Activated naive CD4-positive, alpha-beta T cell treated with anti-CD3 and anti-CD28 coated beads, Interleukin-2, amount 50 U/mL, for 16 hours (primary cell): ENCODE results near the gene NRP1.
"Not testable (repeated sequence)": the region's sequence is repeated elsewhere in the genome, so short reads cannot be mapped to it uniquely, and the experiment has no call there.

Experiments used
- DNase-seq: peaks from one replicate; pipeline ENCODE4 v3.0.0-alpha.2; 2020

NRP1 gene

DNA sequence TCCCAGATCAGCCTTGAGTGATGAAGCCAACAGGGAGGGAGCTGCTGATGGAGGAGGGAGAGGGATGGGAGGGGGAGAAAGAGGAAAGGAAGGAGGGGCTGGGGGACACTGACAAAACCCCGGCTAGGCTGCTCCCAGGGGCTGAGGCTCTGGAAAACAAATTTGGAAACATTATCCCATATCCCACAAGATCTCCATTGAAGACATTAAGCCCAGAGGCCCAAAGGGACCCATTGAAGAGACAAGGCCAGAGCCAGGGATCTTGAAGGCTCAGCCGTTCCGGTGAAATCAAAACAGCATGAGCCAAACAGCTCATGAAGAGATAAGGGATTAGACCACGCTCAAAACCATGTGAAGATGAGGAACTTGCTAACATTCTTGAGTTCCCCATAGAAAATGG, 192.2 kb downstream of the NRP1 start:
- no peak for DNase-seq

GRCh38 chr10:33141251-33141650, 193.2 kb downstream of the NRP1 start:
- DNase-seq = no peak

GRCh38 chr10:33139181-33139646, 195.3 kb downstream of the NRP1 start:
- peak; percentile 56 for DNase-seq

DNA sequence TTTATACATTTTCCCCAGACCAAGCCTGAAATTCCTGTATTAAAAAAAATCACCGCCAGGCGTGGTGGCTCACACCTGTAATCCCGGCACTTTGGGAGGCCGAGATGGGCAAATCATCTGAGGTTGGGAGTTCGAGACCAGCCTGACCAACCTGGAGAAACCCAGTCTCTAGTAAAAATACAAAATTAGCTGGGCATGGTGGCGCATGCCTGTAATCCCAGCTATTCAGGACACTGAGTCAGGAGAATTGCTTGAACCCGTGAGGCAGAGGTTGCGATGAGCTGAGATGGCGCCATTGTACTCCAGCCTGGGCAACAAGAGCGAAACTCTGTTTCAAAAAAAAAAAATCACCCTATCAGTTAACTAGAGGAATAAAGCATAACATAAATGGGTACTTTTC, 195.8 kb downstream of the NRP1 start:
- DNase-seq = not testable (repeated sequence)

GRCh38 chr10:33137356-33138005, 197.0 kb downstream of the NRP1 start:
- no peak for DNase-seq

DNA sequence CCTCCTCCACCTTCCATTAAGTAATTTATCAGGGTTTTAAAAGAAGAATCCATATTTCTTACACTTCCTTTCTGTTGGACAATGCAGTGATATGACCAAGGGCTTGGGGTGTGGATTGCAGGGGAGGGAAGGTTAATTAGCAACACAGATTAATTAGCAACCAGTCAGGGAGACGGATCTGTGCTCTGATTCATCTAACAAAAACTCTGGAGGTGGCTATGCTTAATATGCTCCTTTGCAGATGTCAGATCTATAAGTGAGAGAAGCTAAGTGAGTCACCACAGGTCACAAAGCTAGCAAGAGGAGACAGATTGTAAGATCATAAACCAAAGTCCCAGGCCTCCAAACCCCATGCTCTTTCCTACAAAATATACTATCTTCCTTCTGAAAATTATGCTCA, 197.7 kb downstream of the NRP1 start:
- no peak for DNase-seq

DNA sequence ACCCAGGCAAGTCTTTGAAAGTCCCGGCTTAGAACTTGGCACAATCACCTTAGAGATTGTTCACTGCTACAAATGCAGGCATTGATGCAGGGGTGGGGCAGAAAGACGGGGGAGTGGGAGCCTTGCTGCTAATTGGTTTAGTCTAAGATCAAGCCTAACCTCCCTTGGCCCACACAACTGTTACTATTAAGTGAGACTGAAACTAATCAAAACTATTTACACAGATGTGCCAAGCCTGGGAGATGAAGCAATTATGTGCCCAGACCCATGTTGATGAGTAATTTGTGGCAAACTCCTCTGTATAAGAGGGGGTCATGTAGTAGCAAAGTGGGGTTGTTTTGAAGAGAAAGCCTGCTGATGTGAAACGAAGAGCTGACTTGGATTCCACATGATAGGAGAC, 198.2 kb downstream of the NRP1 start:
- peak; percentile 24 for DNase-seq

DNA sequence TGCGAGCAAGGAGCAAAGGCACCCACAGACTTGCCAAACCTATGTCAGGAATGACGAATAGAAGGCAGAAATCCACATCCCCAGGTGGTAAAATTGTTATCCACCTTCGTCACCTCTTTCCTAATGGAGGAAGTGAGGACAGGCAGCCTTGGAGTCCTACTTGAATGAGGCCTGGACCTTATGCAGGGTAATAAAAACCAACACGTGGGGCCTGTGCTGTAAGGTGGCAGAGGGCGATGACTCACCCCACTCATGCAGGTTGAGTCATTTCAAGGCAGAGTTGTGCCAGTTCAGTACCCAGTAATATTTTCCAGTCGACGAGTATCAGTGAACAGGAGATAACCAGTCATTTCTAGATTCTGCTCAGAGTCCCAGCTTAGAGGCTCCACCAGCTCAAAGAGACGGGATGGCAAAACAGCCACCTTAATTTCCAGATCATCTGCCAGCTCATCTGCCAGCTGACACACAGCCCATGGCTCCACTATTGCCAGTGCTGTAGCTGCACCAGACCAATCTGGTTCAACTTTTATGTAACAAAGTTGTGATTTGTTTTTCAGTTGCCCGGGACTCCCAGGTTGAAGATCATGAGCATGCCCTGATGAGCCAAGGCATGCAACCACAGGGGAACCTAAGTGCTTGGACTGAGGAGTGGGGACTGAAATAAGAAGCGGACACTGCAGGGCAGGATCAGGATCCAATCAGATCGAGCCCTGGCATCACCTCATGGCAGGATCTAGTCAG, 200.3 kb downstream of the NRP1 start:
- peak; percentile 78 for DNase-seq

GRCh38 chr10:33133557-33133956, 200.9 kb downstream of the NRP1 start:
- DNase-seq = no peak

DNA sequence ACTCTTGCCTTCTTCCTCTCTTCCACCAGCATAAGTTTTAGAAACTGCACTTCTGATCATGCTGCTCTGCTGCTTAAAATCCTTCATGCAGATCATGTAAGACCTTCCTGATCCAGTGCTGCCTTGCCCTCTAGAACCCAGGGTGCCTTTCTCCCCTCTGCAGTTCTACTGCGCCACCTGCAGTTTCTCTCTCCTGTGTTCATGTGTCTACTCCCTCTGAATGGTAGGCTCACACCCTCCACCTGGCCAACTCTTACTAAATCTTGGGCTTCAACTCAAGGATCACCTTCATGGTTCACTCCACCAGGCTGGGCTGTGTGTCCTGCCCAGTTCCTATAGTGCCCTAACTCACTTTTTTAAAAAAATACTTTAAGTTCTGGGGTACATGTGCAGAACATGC, 201.8 kb downstream of the NRP1 start:
- DNase-seq = no peak

- no peak for DNase-seq
These were observed 204.5 kb downstream of the NRP1 start for GRCh38 chr10:33129996-33130386.

DNA sequence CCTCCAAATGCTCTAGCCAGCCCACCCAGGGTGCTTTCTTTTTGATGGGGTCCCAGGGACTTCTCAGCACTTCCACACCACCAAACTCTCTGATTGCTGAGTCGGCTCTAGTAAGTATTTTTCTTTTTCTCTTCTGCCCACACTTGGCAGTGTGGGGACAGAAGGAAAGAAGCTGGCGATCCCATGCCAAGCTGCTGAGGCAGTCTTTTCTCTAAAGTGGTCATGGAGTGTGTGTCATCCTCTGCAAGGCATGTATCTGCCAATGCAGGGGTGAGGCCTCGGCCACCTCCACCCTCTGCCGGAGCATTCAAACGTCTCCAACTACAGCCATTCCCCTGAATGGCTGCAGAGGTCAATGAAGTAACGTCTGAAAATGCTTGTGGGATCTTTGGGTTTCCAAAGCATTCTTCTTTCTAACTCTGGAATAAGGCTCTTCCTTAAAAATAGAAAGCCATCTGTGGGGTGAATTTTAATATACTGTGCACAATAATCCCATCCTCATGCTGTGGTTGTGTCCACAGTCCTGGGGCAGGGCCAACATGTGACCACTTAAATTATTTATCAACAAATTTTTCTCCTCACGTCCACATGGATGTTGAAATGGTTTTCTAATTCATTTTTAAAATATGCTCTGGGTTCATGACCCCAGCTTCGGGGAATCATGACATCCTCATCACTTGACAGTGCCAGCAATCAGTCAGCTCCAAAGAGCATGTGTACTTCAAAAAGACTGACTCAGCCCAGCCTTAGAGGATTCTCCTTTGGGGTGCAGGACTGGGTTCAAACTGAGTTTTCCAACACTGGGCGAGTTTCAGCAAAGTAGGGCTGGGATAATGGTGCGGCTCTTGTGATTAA, 205.1 kb downstream of the NRP1 start:
- DNase-seq = no peak

GRCh38 chr10:33127622-33128021, 206.8 kb downstream of the NRP1 start:
- DNase-seq = no peak
